Caco-2 (cell line): ENCODE measurements around the gene CLTC. TPM values are rescaled to one million over a fixed set of nuclear protein-coding genes. Genes with fewer than 3 reads are reported as not detected.

Experiments used
- BruUV-seq: library from RNA; stranded (reverse); fragments of 400-500 nt; replicated peaks from 2 replicates; lab custom pipeline; 2021; lab: Mats Ljungman, UMichigan
- CTCF ChIA-PET: fragments of 300-600 bp; sonication (Branson Sonifier 250); formaldehyde crosslinking; loops from one replicate; lab custom pipeline; 2022; ENCODE audit warnings: antibody characterized with exemption; lab: Charles Lee
- POLR2A ChIA-PET: fragments of 300-600 bp; sonication (Branson Sonifier 250); formaldehyde crosslinking; loops from one replicate; lab custom pipeline; 2022; ENCODE audit warnings: antibody characterized with exemption; lab: Charles Lee
- DNase-seq, 2 experiments: peaks; one replicate each; pipeline versions ENCODE4 v3.0.0 to v3.0.0-alpha.2; 2020 to 2022
- H3K27me3 ChIP-seq: replicated peaks from 2 replicates; pipeline ENCODE4 v1.6.0; 2011; ENCODE audit warnings: low read length; ENCODE audit not compliant: control insufficient read depth, insufficient read depth
- H3K36me3 ChIP-seq: 2 replicates; pipeline ENCODE4 v1.5.1; 2011; ENCODE audit warnings: low read length; ENCODE audit not compliant: control insufficient read depth, insufficient read depth
- H3K4me1 ChIP-seq: fragments of 250-450 bp; sonication (Bioruptor Pico); 2 replicates; pipeline ENCODE4 v1.5.1; 2020; ENCODE audit warnings: mild to moderate bottlenecking
- H3K4me3 ChIP-seq: 2 replicates; pipeline ENCODE4 v1.5.1; 2011; ENCODE audit warnings: low read depth, mild to moderate bottlenecking, control low read depth, low read length
- H3K9me3 ChIP-seq: fragments of 250-450 bp; sonication (Bioruptor Pico); 2 replicates; pipeline ENCODE4 v1.5.1; 2020; ENCODE audit warnings: mild to moderate bottlenecking, moderate library complexity
- H3K27ac Mint-ChIP-seq: one replicate; pipeline ENCODE4 v1.8.0; 2022; ENCODE audit warnings: mixed read lengths; ENCODE audit not compliant: unreplicated experiment
- H3K27me3 Mint-ChIP-seq: one replicate; pipeline ENCODE4 v1.8.0; 2022; ENCODE audit warnings: mixed read lengths; ENCODE audit not compliant: insufficient read depth, unreplicated experiment
- H3K36me3 Mint-ChIP-seq: one replicate; pipeline ENCODE4 v1.8.0; 2022; ENCODE audit warnings: mild to moderate bottlenecking, mixed read lengths; ENCODE audit not compliant: insufficient read depth, unreplicated experiment
- H3K4me1 Mint-ChIP-seq: one replicate; pipeline ENCODE4 v1.8.0; 2022; ENCODE audit warnings: low read depth, mixed read lengths; ENCODE audit not compliant: unreplicated experiment
- H3K4me3 Mint-ChIP-seq: one replicate; pipeline ENCODE4 v1.8.0; 2022; ENCODE audit warnings: mild to moderate bottlenecking, moderate library complexity, mixed read lengths; ENCODE audit not compliant: unreplicated experiment
- H3K9me3 Mint-ChIP-seq: one replicate; pipeline ENCODE4 v1.8.0; 2022; ENCODE audit warnings: mixed read lengths; ENCODE audit not compliant: unreplicated experiment
- CTCF ChIP-seq, 2 experiments: fragments of 200-600 bp in 1 of 2; IDR thresholded peaks; 1 replicate in 1 of 2; 2 replicates in 1 of 2; pipeline versions ENCODE4 v1.5.1 to v1.8.0; 2011 to 2022; ENCODE audit warnings: antibody characterized with exemption in 1 of 2, control low read depth in 1 of 2, inconsistent platforms in 1 of 2, low read depth in 1 of 2, low read length in 1 of 2, mild to moderate bottlenecking in 1 of 2, moderate library complexity in 1 of 2; ENCODE audit not compliant: insufficient read depth in 1 of 2, severe bottlenecking in 1 of 2, unreplicated experiment in 1 of 2
- intact Hi-C: fragments of 100-400 bp; cut with micrococcal nuclease; formaldehyde crosslinking; loops from one replicate; pipeline ENCODE4 v1.10.0; 2022; ENCODE audit not compliant: unreplicated experiment
- total RNA-seq: library from RNA; stranded (reverse); gene quantifications from 2 replicates; pipeline ENCODE4 v1.2.3, GENCODE V29; 2022

Gene CLTC
- total RNA-seq, 1 experiment from 2014 or later: 289 TPM

GRCh38 chr17:59617156-59617732 lies 2.5 kb upstream of the CLTC start:
- H3K9me3 Mint-ChIP-seq: no peaks in the 10 kb centered on the region
- peaks cover 34% of the 10 kb centered on the region for H3K4me1 ChIP-seq
- no TSS peak for BruUV-seq
- H3K36me3 ChIP-seq: no peaks in the 10 kb centered on the region
- ChIA-PET CTCF (no interaction called here), POLR2A (interaction anchor here (0.6 to 2.4 kb wide), 3 partner anchors 57 to 130 kb away, joined by 4 to 19 read pairs (median 7); partner anchors contain the start of genes PTRH2 and VMP1)
- no peaks in the 10 kb centered on the region for H3K9me3 ChIP-seq
- intact Hi-C loops: loop anchor here (5.0 kb wide), 1 partner anchor 95 kb away; no protein-coding TSS in a partner anchor
- H3K27ac Mint-ChIP-seq: peak overlapping the region; percentile 100
- DNase-seq: peak in 1 of 2 experiments; percentile 9
- peak overlapping the region; percentile 95 for H3K4me3 Mint-ChIP-seq
- no peak overlapping the region for H3K4me3 ChIP-seq
- peaks cover 21% of the 10 kb centered on the region for H3K4me1 Mint-ChIP-seq
- H3K36me3 Mint-ChIP-seq: peaks cover 25% of the 10 kb centered on the region
- no peaks in the 10 kb centered on the region for H3K27me3 Mint-ChIP-seq
- H3K27me3 ChIP-seq: no peaks in the 10 kb centered on the region
- TF ChIP-seq CTCF (IDR thresholded peaks at IDR 0.05; ENCODE audit: insufficient read depth in 1 of 2, low read depth in 1 of 2, low read length in 1 of 2, severe bottlenecking in 1 of 2, unreplicated experiment in 1 of 2): no peak

- peak overlapping the region; percentile 100 for H3K27ac Mint-ChIP-seq
- no peaks in the 10 kb centered on the region for H3K27me3 Mint-ChIP-seq
- intact Hi-C loops: loop anchor here (1.0 to 5.0 kb wide), 4 partner anchors 23 to 97 kb away; partner anchors contain the start of genes DHX40, PTRH2 and VMP1
- peaks cover 31% of the 10 kb centered on the region for H3K36me3 Mint-ChIP-seq
- no TSS peak for BruUV-seq
- H3K9me3 Mint-ChIP-seq: no peaks in the 10 kb centered on the region
- Histone ChIP-seq H3K27me3 (no peaks in the 10 kb centered on the region), H3K4me3 (peak overlapping the region; percentile 99), H3K4me1 (peaks cover 48% of the 10 kb centered on the region), H3K36me3 (no peaks in the 10 kb centered on the region), H3K9me3 (no peaks in the 10 kb centered on the region)
- DNase-seq: no peak
- peaks cover 31% of the 10 kb centered on the region for H3K4me1 Mint-ChIP-seq
- ChIA-PET POLR2A (interaction anchor here (0.6 to 2.4 kb wide), 14 partner anchors 24 to 987 kb away, joined by 3 to 19 read pairs (median 4); partner anchors contain the start of genes DHX40, PTRH2, SKA2 and VMP1), CTCF (no interaction called here)
- peak overlapping the region; percentile 95 for H3K4me3 Mint-ChIP-seq
- no peak for TF ChIP-seq CTCF (IDR thresholded peaks at IDR 0.05; ENCODE audit: insufficient read depth in 1 of 2, low read depth in 1 of 2, low read length in 1 of 2, severe bottlenecking in 1 of 2, unreplicated experiment in 1 of 2)
These were observed 729 bp upstream of the CLTC start for GRCh38 chr17:59619035-59619297.

- peaks cover 51% of the 10 kb centered on the region for H3K4me1 ChIP-seq
- POLR2A ChIA-PET: interaction anchor here (0.6 to 1.9 kb wide), 10 partner anchors 18 to 1088 kb away, joined by 3 to 10 read pairs (median 4); partner anchors contain the start of genes DHX40, RNFT1 and SKA2
- TF ChIP-seq CTCF (IDR thresholded peaks at IDR 0.05; ENCODE audit: insufficient read depth in 1 of 2, low read depth in 1 of 2, low read length in 1 of 2, severe bottlenecking in 1 of 2, unreplicated experiment in 1 of 2): no peak
These were observed 317 bp downstream of the CLTC start for GRCh38 chr17:59620064-59620359.

More at GRCh38 chr17:59620064-59620359, 317 bp downstream of the CLTC start:
- Mint-ChIP-seq H3K9me3 (no peaks in the 10 kb centered on the region), H3K4me1 (peaks cover 31% of the 10 kb centered on the region), H3K27ac (peak overlapping the region; percentile 100), H3K27me3 (no peaks in the 10 kb centered on the region), H3K4me3 (peak overlapping the region; percentile 95), H3K36me3 (peaks cover 31% of the 10 kb centered on the region)
- Histone ChIP-seq H3K4me3 (peak overlapping the region; percentile 99), H3K27me3 (no peaks in the 10 kb centered on the region), H3K9me3 (no peaks in the 10 kb centered on the region), H3K36me3 (no peaks in the 10 kb centered on the region)
- CTCF ChIA-PET: no interaction called here
- intact Hi-C loops: no loop called here
- BruUV-seq: no TSS peak
- DNase-seq: no peak
